H9 (cell line): Measurements from ENCODE around the gene LARGE1. TPM values are rescaled to one million over a fixed set of nuclear protein-coding genes. Genes with fewer than 3 reads are reported as not detected.

ENCODE experiments used
- DNase-seq: peaks from one replicate; pipeline ENCODE4 v3.0.0-alpha.2; 2017
- H2AFZ ChIP-seq: one replicate; pipeline ENCODE4 v1.6.1; 2013; ENCODE audit warnings: mild to moderate bottlenecking, low read length, control low read depth, moderate library complexity
- H2AK5ac ChIP-seq: 2 replicates; pipeline ENCODE4 v1.6.1; 2013; ENCODE audit warnings: low read length, control low read depth, mixed read lengths; ENCODE audit not compliant: insufficient read length
- H2BK120ac ChIP-seq: one replicate; pipeline ENCODE4 v1.6.1; 2013; ENCODE audit warnings: low read depth, mild to moderate bottlenecking, low read length, control low read depth, inconsistent platforms; ENCODE audit not compliant: poor library complexity, severe bottlenecking
- H2BK12ac ChIP-seq: 2 replicates; pipeline ENCODE4 v1.6.1; 2013; ENCODE audit warnings: low read length, control low read depth, mixed read lengths, low read depth; ENCODE audit not compliant: insufficient read length
- H2BK15ac ChIP-seq: 2 replicates; pipeline ENCODE4 v1.6.1; 2013; ENCODE audit warnings: low read depth, low read length, control low read depth
- H2BK20ac ChIP-seq: one replicate; pipeline ENCODE4 v1.6.1; 2013; ENCODE audit warnings: low read depth, mild to moderate bottlenecking, low read length, control low read depth, inconsistent platforms; ENCODE audit not compliant: poor library complexity, severe bottlenecking
- H2BK5ac ChIP-seq: 2 replicates; pipeline ENCODE4 v1.6.1; 2013; ENCODE audit warnings: low read length, control low read depth, mixed read lengths; ENCODE audit not compliant: insufficient read length
- H3K14ac ChIP-seq: 2 replicates; pipeline ENCODE4 v1.6.1; 2013; ENCODE audit warnings: low read length, control low read depth; ENCODE audit not compliant: insufficient read depth
- H3K18ac ChIP-seq: 2 replicates; pipeline ENCODE4 v1.6.1; 2013; ENCODE audit warnings: low read depth, mild to moderate bottlenecking, mixed read lengths, low read length, control low read depth; ENCODE audit not compliant: insufficient read length
- H3K23ac ChIP-seq: 2 replicates; pipeline ENCODE4 v1.6.1; 2013; ENCODE audit warnings: low read length, control low read depth, mixed read lengths, low read depth; ENCODE audit not compliant: insufficient read length
- H3K23me2 ChIP-seq: 2 replicates; pipeline ENCODE4 v1.6.1; 2013; ENCODE audit warnings: low read depth, mild to moderate bottlenecking, mixed read lengths, low read length, control low read depth; ENCODE audit not compliant: insufficient read length, poor library complexity, severe bottlenecking
- H3K27ac ChIP-seq: 2 replicates; pipeline ENCODE4 v1.5.1; 2013; ENCODE audit warnings: low read length, control low read depth, mixed read lengths, low read depth; ENCODE audit not compliant: insufficient read length
- H3K27me3 ChIP-seq: 2 replicates; pipeline ENCODE4 v1.6.1; 2013; ENCODE audit warnings: low read length, control low read depth, inconsistent platforms; ENCODE audit not compliant: insufficient read depth
- H3K4ac ChIP-seq: 2 replicates; pipeline ENCODE4 v1.6.1; 2013; ENCODE audit warnings: low read depth, mild to moderate bottlenecking, control low read depth, inconsistent platforms, low read length, moderate library complexity
- H3K4me1 ChIP-seq: 2 replicates; pipeline ENCODE4 v1.6.1; 2013; ENCODE audit warnings: low read length, control low read depth, inconsistent platforms; ENCODE audit not compliant: insufficient read depth
- H3K4me2 ChIP-seq: 2 replicates; pipeline ENCODE4 v1.6.1; 2013; ENCODE audit warnings: low read length, control low read depth, mixed read lengths; ENCODE audit not compliant: insufficient read length, insufficient read depth
- H3K56ac ChIP-seq: 2 replicates; pipeline ENCODE4 v1.6.1; 2013; ENCODE audit warnings: low read depth, mild to moderate bottlenecking, mixed read lengths, low read length, control low read depth; ENCODE audit not compliant: insufficient read length
- H3K79me1 ChIP-seq: 2 replicates; pipeline ENCODE4 v1.6.1; 2013; ENCODE audit warnings: low read depth, mild to moderate bottlenecking, moderate library complexity, low read length, control low read depth, inconsistent platforms; ENCODE audit not compliant: insufficient read depth, poor library complexity, severe bottlenecking
- H3K79me2 ChIP-seq: 2 replicates; pipeline ENCODE4 v1.6.1; 2013; ENCODE audit warnings: low read length, control low read depth, inconsistent platforms; ENCODE audit not compliant: insufficient read depth
- H3K9ac ChIP-seq: 2 replicates; pipeline ENCODE4 v1.6.1; 2013; ENCODE audit warnings: low read length, control low read depth, mixed read lengths; ENCODE audit not compliant: insufficient read length; ENCODE audit errors: extremely low read depth
- H3K9me3 ChIP-seq: one replicate; pipeline ENCODE4 v1.6.1; 2013; ENCODE audit warnings: low read depth, low read length, inconsistent platforms; ENCODE audit not compliant: control insufficient read depth
- H3T11ph ChIP-seq: one replicate; pipeline ENCODE4 v1.6.1; 2013; ENCODE audit warnings: mild to moderate bottlenecking, low read length, control low read depth, inconsistent platforms
- H4K20me1 ChIP-seq: one replicate; pipeline ENCODE4 v1.6.1; 2013; ENCODE audit not compliant: control insufficient read depth, insufficient read length, insufficient read depth
- H4K5ac ChIP-seq: 2 replicates; pipeline ENCODE4 v1.6.1; 2013; ENCODE audit warnings: low read depth, mild to moderate bottlenecking, mixed read lengths, low read length, control low read depth; ENCODE audit not compliant: insufficient read length
- H4K8ac ChIP-seq: replicated peaks from 2 replicates; pipeline ENCODE4 v1.6.1; 2013; ENCODE audit warnings: low read length, control low read depth, mixed read lengths, low read depth; ENCODE audit not compliant: insufficient read length
- H4K91ac ChIP-seq: 2 replicates; pipeline ENCODE4 v1.6.1; 2013; ENCODE audit warnings: low read depth, mild to moderate bottlenecking, moderate library complexity, mixed read lengths, low read length, control low read depth; ENCODE audit not compliant: insufficient read length
- H3K27ac Mint-ChIP-seq, 3 experiments: 2 replicates in 2 of 3; 3 replicates in 1 of 3; pipeline ENCODE4 v1.8.0; 2020 to 2021; ENCODE audit warnings: mixed read lengths in 3 of 3, mild to moderate bottlenecking in 1 of 3, moderate library complexity in 1 of 3
- H3K27me3 Mint-ChIP-seq: 2 replicates; pipeline ENCODE4 v1.8.0; 2021; ENCODE audit warnings: low read depth, mild to moderate bottlenecking, moderate library complexity, mixed read lengths
- H3K36me3 Mint-ChIP-seq, 3 experiments: 2 replicates in 2 of 3; 3 replicates in 1 of 3; pipeline ENCODE4 v1.8.0; 2020 to 2021; ENCODE audit warnings: low read depth in 3 of 3, mixed read lengths in 3 of 3; ENCODE audit not compliant: insufficient read depth in 1 of 3
- H3K4me1 Mint-ChIP-seq, 2 experiments: 2 replicates each; pipeline ENCODE4 v1.8.0; 2020; ENCODE audit warnings: mixed read lengths in 2 of 2
- H3K4me3 Mint-ChIP-seq, 2 experiments: 2 replicates in 1 of 2; 3 replicates in 1 of 2; pipeline ENCODE4 v1.8.0; 2020 to 2021; ENCODE audit warnings: mild to moderate bottlenecking in 2 of 2, mixed read lengths in 2 of 2, moderate library complexity in 1 of 2
- H3K9me3 Mint-ChIP-seq, 2 experiments: 2 replicates in 1 of 2; 3 replicates in 1 of 2; pipeline ENCODE4 v1.8.0; 2020; ENCODE audit warnings: mild to moderate bottlenecking in 2 of 2, mixed read lengths in 2 of 2, moderate library complexity in 1 of 2
- whole genome bisulfite sequencing: extraction: QIAGEN DNeasy Blood & Tissue Kit; methylation state at CpG from one replicate; pipeline ENCODE4 v1.1.7; 2013; ENCODE audit warnings: missing lambda C conversion rate, low lambda C conversion rate, mixed read lengths; ENCODE audit not compliant: insufficient read length; ENCODE audit errors: extremely low coverage; 5-methylcytosine and 5-hydroxymethylcytosine counted together
- total RNA-seq: library from RNA; stranded (reverse); gene quantifications from 2 replicates; pipeline ENCODE4 v1.2.1, GENCODE V29; 2021
- TF ChIP-seq, protein P1 (sequence below): fragments of 200-600 bp; sonication (generic); conservative IDR thresholded peaks from 3 replicates; pipeline ENCODE4 v1.8.0; 2021; ENCODE audit warnings: antibody characterized with exemption, mild to moderate bottlenecking

The LARGE1 gene
- total RNA-seq, 1 experiment from 2014 or later = 43.5 TPM

DNA sequence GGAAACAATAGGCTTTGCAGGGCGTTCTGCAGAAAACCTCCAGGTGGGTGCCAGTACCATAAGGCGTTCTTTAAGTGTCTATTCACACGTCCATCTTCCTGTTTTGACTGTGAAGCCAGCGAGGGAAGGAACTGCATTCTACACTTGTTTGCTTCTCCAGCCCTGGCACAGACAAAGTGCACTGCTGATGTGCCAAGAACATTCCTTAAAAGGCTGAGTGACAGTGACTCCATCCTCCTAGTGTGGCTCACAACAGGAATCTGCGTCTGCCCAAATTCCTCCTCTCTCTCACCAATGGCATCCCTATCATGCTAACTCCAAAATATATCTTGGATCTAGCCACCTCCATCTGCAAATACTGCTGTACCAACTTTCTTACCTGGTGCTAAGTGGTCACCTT, 454.7 kb downstream of the LARGE1 start:
- Histone ChIP-seq H2BK20ac (no peak overlapping the region), H2AK5ac (no peak overlapping the region), H2BK15ac (no peak overlapping the region), H3K79me1 (no peaks in the 10 kb centered on the region), H3T11ph (no peak overlapping the region), H2BK5ac (no peak overlapping the region), H4K5ac (no peak overlapping the region), H2AFZ (no peak overlapping the region), H3K27ac (no peak overlapping the region), H2BK12ac (no peak overlapping the region), H3K9me3 (no peaks in the 10 kb centered on the region), H3K56ac (no peak overlapping the region), H4K8ac (no peak overlapping the region), H3K14ac (no peak overlapping the region), H3K79me2 (no peaks in the 10 kb centered on the region; the same call in 1 of the 2 replicates), H2BK120ac (no peak overlapping the region), H3K18ac (no peak overlapping the region), H3K23ac (no peak overlapping the region), H3K27me3 (no peaks in the 10 kb centered on the region), H3K23me2 (no peaks in the 10 kb centered on the region), H3K4me2 (no peak overlapping the region), H3K9ac (no peak overlapping the region), H4K20me1 (no peaks in the 10 kb centered on the region), H3K4me1 (no peaks in the 10 kb centered on the region), H3K4ac (no peak overlapping the region), H4K91ac (no peak overlapping the region)
- no peak for DNase-seq
- Mint-ChIP-seq H3K27me3 (no peaks in the 10 kb centered on the region), H3K36me3 (peaks cover 7 to 13% (median 12%) of the 10 kb centered on the region in 3 experiments), H3K9me3 (peaks cover 7 to 13% of the 10 kb centered on the region in 2 experiments), H3K4me3 (no peak overlapping the region), H3K4me1 (no peaks in the 10 kb centered on the region), H3K27ac (no peak overlapping the region)
- TF ChIP-seq, protein P1, sequence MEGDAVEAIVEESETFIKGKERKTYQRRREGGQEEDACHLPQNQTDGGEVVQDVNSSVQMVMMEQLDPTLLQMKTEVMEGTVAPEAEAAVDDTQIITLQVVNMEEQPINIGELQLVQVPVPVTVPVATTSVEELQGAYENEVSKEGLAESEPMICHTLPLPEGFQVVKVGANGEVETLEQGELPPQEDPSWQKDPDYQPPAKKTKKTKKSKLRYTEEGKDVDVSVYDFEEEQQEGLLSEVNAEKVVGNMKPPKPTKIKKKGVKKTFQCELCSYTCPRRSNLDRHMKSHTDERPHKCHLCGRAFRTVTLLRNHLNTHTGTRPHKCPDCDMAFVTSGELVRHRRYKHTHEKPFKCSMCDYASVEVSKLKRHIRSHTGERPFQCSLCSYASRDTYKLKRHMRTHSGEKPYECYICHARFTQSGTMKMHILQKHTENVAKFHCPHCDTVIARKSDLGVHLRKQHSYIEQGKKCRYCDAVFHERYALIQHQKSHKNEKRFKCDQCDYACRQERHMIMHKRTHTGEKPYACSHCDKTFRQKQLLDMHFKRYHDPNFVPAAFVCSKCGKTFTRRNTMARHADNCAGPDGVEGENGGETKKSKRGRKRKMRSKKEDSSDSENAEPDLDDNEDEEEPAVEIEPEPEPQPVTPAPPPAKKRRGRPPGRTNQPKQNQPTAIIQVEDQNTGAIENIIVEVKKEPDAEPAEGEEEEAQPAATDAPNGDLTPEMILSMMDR = no peak
- WGBS = no CpG with 5 or more reads among the region's 5 CpGs
